ENCODE results near the gene ASAH2. TPM values are rescaled to one million over a fixed set of nuclear protein-coding genes. Genes with fewer than 3 reads are reported as not detected.

The ASAH2 gene
- 4.0 and 4.9 TPM in 2 replicates for total RNA-seq (2014; rRNA removed; shearing (Covaris generic))

DNA sequence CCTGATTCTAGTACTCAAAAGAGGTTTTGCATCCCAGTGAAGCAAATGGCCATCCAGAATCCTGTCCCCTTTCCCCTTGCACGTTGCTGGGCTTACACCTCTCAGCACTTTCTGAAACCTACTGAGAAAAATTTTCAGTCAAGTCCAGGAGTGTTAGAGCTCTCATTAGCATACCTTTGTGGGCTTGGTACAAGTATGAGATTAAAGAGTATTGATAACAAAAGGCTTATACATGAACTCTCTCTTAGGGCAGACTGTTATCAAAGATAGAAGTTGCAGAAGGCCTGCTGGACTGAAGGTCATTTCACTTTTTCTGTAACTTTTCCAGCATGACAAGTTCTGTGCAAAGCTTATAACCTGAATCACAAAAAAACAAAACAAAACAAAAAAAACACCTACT lies at the start of gene ASAH2:
TSS of gene ASAH2 (minus strand) at position 123 of the 400 bp plus-strand sequence. CDS start 2,906 bp downstream, outside the sequence.

Other genes with a start within 250 kb of the ASAH2 start
- 8.3 and 19.0 TPM in 2 replicates for gene WASHC2A, start 183.6 kb downstream of the ASAH2 start, total RNA-seq (2014; rRNA removed; shearing (Covaris generic))